Type B pancreatic cell (in vitro differentiated cells): Measurements from ENCODE around the gene ARHGEF12. TPM values are rescaled to one million over a fixed set of nuclear protein-coding genes. Genes with fewer than 3 reads are reported as not detected.

Experiments used
- DNase-seq: peaks from one replicate; pipeline ENCODE4 v3.0.0; 2021; ENCODE audit warnings: mixed read lengths; ENCODE audit not compliant: unreplicated experiment; ENCODE audit errors: extremely low spot score
- H3K27ac Mint-ChIP-seq: 2 replicates; pipeline ENCODE4 v1.8.0; 2021; ENCODE audit warnings: mild to moderate bottlenecking, mixed read lengths
- H3K27me3 Mint-ChIP-seq: 2 replicates; pipeline ENCODE4 v1.8.0; 2021; ENCODE audit warnings: mixed read lengths
- H3K36me3 Mint-ChIP-seq: 2 replicates; pipeline ENCODE4 v1.8.0; 2021; ENCODE audit warnings: mixed read lengths
- H3K4me1 Mint-ChIP-seq: one replicate; pipeline ENCODE4 v1.8.0; 2021; ENCODE audit warnings: mixed read lengths; ENCODE audit not compliant: unreplicated experiment
- H3K4me3 Mint-ChIP-seq: 2 replicates; pipeline ENCODE4 v1.8.0; 2021; ENCODE audit warnings: mild to moderate bottlenecking, mixed read lengths
- H3K9me3 Mint-ChIP-seq: 2 replicates; pipeline ENCODE4 v1.8.0; 2021; ENCODE audit warnings: mixed read lengths
- CTCF ChIP-seq: fragments of 200-600 bp; sonication (generic); conservative IDR thresholded peaks from 2 replicates; pipeline ENCODE4 v1.5.0; 2021; ENCODE audit warnings: antibody characterized with exemption, mild to moderate bottlenecking
- total RNA-seq: library from RNA; stranded (reverse); gene quantifications from 2 replicates; pipeline ENCODE4 v1.2.1, GENCODE V29; 2021; ENCODE audit warnings: low replicate concordance

The ARHGEF12 gene
- total RNA-seq, 1 donor from 2014 or later, result 73.8 TPM

DNA sequence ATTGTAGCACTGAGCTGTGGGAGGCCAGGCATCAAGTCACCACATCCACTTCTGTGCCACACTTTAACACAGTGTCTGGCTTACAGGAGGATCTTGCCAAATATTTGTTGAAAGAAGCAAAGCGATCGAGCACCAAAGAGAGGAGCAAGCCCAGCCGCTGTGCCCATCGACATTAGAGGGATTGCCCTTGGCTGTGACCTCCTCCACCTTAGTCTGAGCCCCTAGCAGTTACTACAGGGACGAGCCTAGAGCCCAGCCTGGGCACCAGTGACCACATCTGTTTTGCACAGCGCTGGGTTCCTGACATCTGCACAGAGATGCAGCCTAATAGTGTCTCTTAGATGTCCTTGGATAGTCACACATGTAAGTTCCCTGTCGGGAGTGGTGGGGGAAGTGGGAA lies 193.0 kb downstream of the ARHGEF12 start:
- Mint-ChIP-seq H3K4me3 (no peak overlapping the region), H3K4me1 (peaks cover 7% of the 10 kb centered on the region), H3K27me3 (peaks cover 43% of the 10 kb centered on the region), H3K36me3 (no peaks in the 10 kb centered on the region), H3K27ac (no peak overlapping the region), H3K9me3 (no peaks in the 10 kb centered on the region)
- no peak for DNase-seq
- TF ChIP-seq CTCF, result no peak

GRCh38 chr11:120529911-120530310 lies 193.7 kb downstream of the ARHGEF12 start:
- Mint-ChIP-seq H3K9me3 (no peaks in the 10 kb centered on the region), H3K36me3 (no peaks in the 10 kb centered on the region), H3K4me1 (peaks cover 7% of the 10 kb centered on the region), H3K27ac (no peak overlapping the region), H3K4me3 (no peak overlapping the region), H3K27me3 (peaks cover 45% of the 10 kb centered on the region)
- no peak for TF ChIP-seq CTCF
- no peak for DNase-seq

DNA sequence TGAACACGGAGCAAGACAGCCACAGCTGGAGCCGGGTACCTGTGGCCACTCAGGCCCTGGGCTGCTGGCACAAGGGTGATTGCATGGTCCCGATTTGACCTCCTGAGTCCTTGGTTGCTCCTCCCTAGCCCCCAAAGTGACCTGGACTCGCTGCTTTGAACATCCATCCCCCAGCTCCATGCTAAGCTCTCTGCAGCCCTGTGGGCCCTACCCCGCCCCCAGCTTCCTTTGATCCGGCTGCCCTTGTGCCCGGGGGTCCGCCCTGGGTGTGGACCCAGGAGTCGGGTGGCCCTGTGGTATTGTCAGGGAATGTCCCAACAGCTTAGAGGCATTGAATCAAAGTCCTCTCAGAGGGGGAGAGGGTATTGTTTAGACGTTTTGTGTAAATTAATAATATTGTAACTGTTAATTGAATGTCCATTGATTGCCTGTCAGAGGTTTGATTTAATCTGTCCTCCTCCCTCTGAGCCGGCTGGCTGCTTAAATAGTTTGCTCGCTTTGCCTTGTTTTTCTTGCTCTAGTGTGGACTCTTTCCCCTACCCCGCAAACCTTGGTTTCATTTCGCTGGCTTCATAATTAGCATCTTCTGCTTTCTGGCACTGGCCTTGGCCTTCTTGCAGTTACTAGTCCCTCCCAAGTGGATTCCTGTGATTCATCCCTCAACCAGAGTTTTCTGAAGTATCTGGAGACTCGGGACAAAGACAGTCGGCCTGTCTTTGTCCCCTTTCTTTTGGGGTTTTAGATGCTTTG lies 196.0 kb downstream of the ARHGEF12 start:
- Mint-ChIP-seq H3K27ac (no peak overlapping the region), H3K4me1 (peaks cover 7% of the 10 kb centered on the region), H3K36me3 (no peaks in the 10 kb centered on the region), H3K27me3 (peaks cover 44% of the 10 kb centered on the region), H3K4me3 (no peak overlapping the region), H3K9me3 (no peaks in the 10 kb centered on the region)
- DNase-seq, result no peak
- TF ChIP-seq CTCF, result no peak

GRCh38 chr11:120532832-120533196 lies 196.6 kb downstream of the ARHGEF12 start:
- Mint-ChIP-seq H3K27me3 (peaks cover 50% of the 10 kb centered on the region), H3K4me1 (peaks cover 7% of the 10 kb centered on the region)

DNA sequence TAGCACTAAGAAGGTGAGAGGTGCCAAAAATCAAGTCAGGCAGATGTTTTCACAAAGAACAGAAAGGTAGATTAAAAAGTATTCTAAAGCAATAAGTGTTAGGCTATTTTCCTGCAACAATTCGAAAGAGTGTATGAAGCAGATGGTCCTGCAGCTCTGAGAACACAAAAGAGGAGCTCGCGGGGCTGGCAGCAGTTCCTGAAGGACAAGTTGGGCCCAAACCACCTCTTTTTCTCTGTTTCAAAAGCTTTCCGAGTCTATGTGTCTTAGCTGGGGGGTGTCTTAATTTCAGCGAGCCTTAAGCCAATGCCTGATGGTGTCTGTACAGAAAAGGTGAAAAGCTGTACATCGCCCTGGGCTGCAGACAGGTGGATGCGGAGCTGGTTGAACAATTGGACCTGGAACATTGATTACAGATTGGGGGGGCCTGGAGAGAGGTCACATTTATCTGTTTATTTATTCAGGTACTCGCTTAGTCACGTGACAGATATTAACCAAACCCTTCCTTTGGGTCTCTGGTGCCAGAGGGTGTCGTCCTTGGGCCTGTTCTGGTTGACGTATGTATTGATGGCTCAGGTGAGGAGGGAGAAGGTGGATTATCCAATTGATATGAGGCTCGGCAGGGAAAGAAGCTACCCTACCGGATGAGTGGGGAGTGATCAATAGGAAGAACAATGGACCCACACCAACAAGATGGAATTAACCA lies 200.0 kb downstream of the ARHGEF12 start:
- Mint-ChIP-seq H3K27ac (no peak overlapping the region), H3K27me3 (peaks cover 40% of the 10 kb centered on the region), H3K4me3 (no peak overlapping the region), H3K4me1 (peaks cover 19% of the 10 kb centered on the region), H3K36me3 (no peaks in the 10 kb centered on the region), H3K9me3 (no peaks in the 10 kb centered on the region)
- no peak for DNase-seq
- TF ChIP-seq CTCF, result no peak

More at GRCh38 chr11:120532832-120533196, 196.6 kb downstream of the ARHGEF12 start:
- Mint-ChIP-seq H3K27ac (no peak overlapping the region), H3K36me3 (no peaks in the 10 kb centered on the region), H3K9me3 (no peaks in the 10 kb centered on the region), H3K4me3 (no peak overlapping the region)
- TF ChIP-seq CTCF, result no peak
- no peak for DNase-seq
